ENCODE measurements around the gene EFCAB11. TPM values are rescaled to one million over a fixed set of nuclear protein-coding genes. Genes with fewer than 3 reads are reported as not detected.

EFCAB11 gene
- total and polyA plus RNA-seq, 2 of the 4 experiments (the other 2 are of a cell fraction): 2.2 to 5.3 TPM

DNA sequence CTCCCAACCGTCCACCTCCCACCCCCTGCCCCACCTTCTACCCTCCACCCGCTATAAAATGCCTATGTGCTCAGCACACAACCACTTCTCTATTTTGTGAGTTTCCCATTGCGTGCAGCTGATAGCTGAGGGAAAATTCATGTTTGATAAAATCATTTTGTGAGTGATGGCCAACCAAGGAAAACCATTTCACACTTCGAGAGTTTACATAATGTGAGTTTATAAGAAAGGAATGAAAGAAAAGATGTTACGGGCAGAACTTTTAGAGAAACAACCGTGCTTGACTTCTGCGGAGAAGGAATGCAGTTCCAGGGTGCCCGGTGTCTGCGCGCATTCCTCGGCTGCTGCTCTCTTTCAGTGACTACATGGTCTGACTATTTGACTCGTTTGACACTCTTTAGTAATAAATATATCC, 140.9 kb downstream of the EFCAB11 start:
- Histone ChIP-seq H2AK9ac (replicated peaks; ENCODE audit: low read depth, low read length, poor library complexity) (no peak overlapping the region), H3K9me3 (ENCODE audit: control insufficient read depth, insufficient read depth, low read length) (no peaks in the 10 kb centered on the region), H2BK20ac (ENCODE audit: low read depth, low read length) (no peak overlapping the region), H4K5ac (ENCODE audit: low read depth, low read length) (no peak overlapping the region), H3K56ac (ENCODE audit: extremely low read depth, insufficient read depth, low read length) (no peak overlapping the region), H3K9me1 (ENCODE audit: insufficient read depth, low read length) (peaks cover 13% of the 10 kb centered on the region), H3K18ac (ENCODE audit: low read depth, low read length) (no peak overlapping the region), H3K14ac (replicated peaks; ENCODE audit: low read depth, low read length) (no peak overlapping the region), H4K91ac (ENCODE audit: insufficient read depth, low read depth, low read length) (no peak overlapping the region), H3K36me3 (ENCODE audit: control insufficient read depth, insufficient read depth, low read length) (no peaks in the 10 kb centered on the region), H3K4me1 (ENCODE audit: control insufficient read depth, insufficient read depth, low read length) (peaks cover 8% of the 10 kb centered on the region), H3K79me1 (ENCODE audit: low read depth in 1 of 2, low read length in 2 of 2) (peaks cover 0 to 7% of the 10 kb centered on the region in 2 experiments; a peak in 1 of 4 replicates), H3K9ac (ENCODE audit: low read depth, low read length) (no peak overlapping the region), H2BK120ac (ENCODE audit: low read depth, low read length) (peak overlapping the region; percentile 9; the same call in 1 of the 2 replicates), H2AK5ac (ENCODE audit: low read depth, low read length) (no peak overlapping the region), H3K23ac (ENCODE audit: low read depth, low read length) (no peak overlapping the region), H3K27me3 (ENCODE audit: control insufficient read depth, insufficient read depth, low read length) (no peaks in the 10 kb centered on the region), H4K20me1 (ENCODE audit: insufficient read depth, low read length) (no peaks in the 10 kb centered on the region), H2AFZ (replicated peaks; ENCODE audit: low read length, poor library complexity) (no peak overlapping the region), H3K4me2 (ENCODE audit: low read depth, low read length) (no peak overlapping the region), H3K4ac (ENCODE audit: low read depth, low read length) (no peak overlapping the region), H4K8ac (ENCODE audit: low read depth in 2 of 2, low read length in 2 of 2) (no peak overlapping the region; a peak in 1 of 4 replicates), H3K27ac (ENCODE audit: insufficient read depth, low read length) (peak overlapping the region; percentile 34; the same call in 1 of the 2 replicates), H2BK15ac (ENCODE audit: low read depth, low read length) (no peak overlapping the region), H2BK5ac (ENCODE audit: low read depth, low read length, poor library complexity, severe bottlenecking) (peak overlapping the region; percentile 97), H3K4me3 (ENCODE audit: insufficient read depth, low read depth, low read length) (no peak overlapping the region)
- ATAC-seq (ENCODE audit: low read depth): peak; percentile 96
- in situ Hi-C loops (cut with MboI; ENCODE audit: low sequenced_read_pairs) (no loop called here), dilution Hi-C loops (cut with HindIII; ENCODE audit: low sequenced_read_pairs, unreplicated experiment) (no loop called here), intact Hi-C loops (cut with micrococcal nuclease) (loop anchor here (2.0 to 10.0 kb wide), 3 partner anchors 31 to 199 kb away; no protein-coding TSS in a partner anchor)
- CTCF ChIA-PET: interaction anchor here (0.6 kb wide), 1 partner anchor 38 kb away, joined by 4 read pairs; no protein-coding TSS in a partner anchor
- no TSS peak for BruUV-seq (replicated peaks)
- no CpG with 5 or more reads among the region's 12 CpGs for WGBS, 2 experiments (ENCODE audit: extremely low coverage in 2 of 2, insufficient read length in 1 of 2)
- TF ChIP-seq BHLHE40 (IDR thresholded peaks at IDR 0.05; ENCODE audit: low read depth, low read length) (peak; percentile 83), SMC3 (IDR thresholded peaks at IDR 0.05; ENCODE audit: low read depth, low read length) (peak; percentile 15; the same call in 1 of the 2 replicates), NFE2L2 (IDR thresholded peaks at IDR 0.05; ENCODE audit: low read depth, low read length) (no peak), MAZ (IDR thresholded peaks at IDR 0.05; ENCODE audit: borderline replicate concordance, low read depth, low read length) (peak; percentile 33; the same call in 1 of the 2 replicates), FOS (IDR thresholded peaks at IDR 0.05; ENCODE audit: low read depth, low read length) (peak; percentile 20; the same call in 1 of the 2 replicates)
- POLR2A ChIA-PET (ENCODE audit: unreplicated experiment): interaction anchor here (0.6 to 0.9 kb wide), 2 partner anchors 31 to 989 kb away, joined by 3 to 5 read pairs; partner anchors contain the start of gene TTC8
- peak; percentile 96 for DNase-seq
